ENCODE data around the gene KLF2.

KLF2 gene

DNA sequence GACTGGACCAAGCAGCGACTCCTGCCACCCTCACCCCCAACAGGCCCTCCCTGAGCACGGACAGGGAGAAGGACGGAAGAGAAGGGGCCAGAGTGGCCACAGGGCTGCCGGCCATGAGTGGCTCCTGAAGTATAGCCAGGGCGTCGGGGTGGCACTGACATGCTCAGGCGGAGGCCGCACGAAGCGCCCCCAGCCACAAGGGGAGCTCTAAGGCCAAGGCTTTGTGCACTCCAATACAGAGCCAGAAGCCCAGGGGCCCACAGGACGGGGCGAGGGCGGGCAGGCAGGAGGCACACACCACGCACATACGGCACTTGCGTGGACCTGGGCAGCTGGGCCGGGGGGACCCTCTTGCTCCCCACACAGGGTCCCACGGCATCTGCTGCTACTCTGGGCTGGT is 52.0 kb downstream of the KLF2 start:
- H3F3A ChIP-seq (ENCODE audit: insufficient read depth, low read length), result no peaks in the 10 kb centered on the region
- no peaks in the 10 kb centered on the region for H3K9me2 ChIP-seq (ENCODE audit: low read depth, low read length)
- H3K9me3 ChIP-seq (ENCODE audit: low read length), result no peaks in the 10 kb centered on the region
- TF ChIP-seq CTCF (IDR thresholded peaks at IDR 0.05; ENCODE audit: low read length) (peak; percentile 42), EZH2 (IDR thresholded peaks at IDR 0.05; ENCODE audit: borderline replicate concordance, low read length) (no peak)
- H3K9ac ChIP-seq (ENCODE audit: low read length), result no peak overlapping the region
- H3K27ac ChIP-seq (ENCODE audit: low read depth, low read length, poor library complexity, severe bottlenecking), result no peak overlapping the region
- H3K4me1 ChIP-seq (ENCODE audit: insufficient read depth, low read length, severe bottlenecking), result peaks cover 13% of the 10 kb centered on the region
- H3K4me3 ChIP-seq (ENCODE audit: low read depth, low read length, poor library complexity, severe bottlenecking), result no peak overlapping the region
- H3K27me3 ChIP-seq (ENCODE audit: insufficient read depth, low read length), result no peaks in the 10 kb centered on the region
- no peaks in the 10 kb centered on the region for H4K20me1 ChIP-seq (ENCODE audit: insufficient read depth, low read length)
- no peaks in the 10 kb centered on the region for H3K79me2 ChIP-seq (ENCODE audit: insufficient read depth, low read length)
- H3K4me2 ChIP-seq (ENCODE audit: low read length), result no peak overlapping the region
- H2AFZ ChIP-seq (ENCODE audit: low read length), result no peak overlapping the region
- peaks cover 59% of the 10 kb centered on the region for H3K36me3 ChIP-seq (ENCODE audit: insufficient read depth, low read length)

DNA sequence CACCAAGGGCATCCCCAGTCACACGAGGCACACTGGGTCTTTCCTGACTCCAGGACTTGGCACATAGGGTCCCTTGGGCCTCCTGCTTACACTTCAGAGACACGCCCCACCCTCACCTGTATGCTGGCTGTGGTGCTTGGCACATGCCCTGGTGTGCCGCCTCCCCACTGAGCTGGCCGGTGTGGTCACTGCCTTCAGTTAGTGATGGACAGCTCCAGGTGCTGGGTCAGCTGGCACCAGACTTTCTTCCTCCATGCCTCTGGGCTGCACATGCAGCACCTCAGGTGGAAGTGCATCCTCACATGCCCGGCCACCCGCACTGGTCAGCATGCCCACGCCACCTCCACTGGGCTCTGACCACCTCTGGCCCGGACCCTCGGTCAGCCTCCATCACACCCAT is 52.9 kb downstream of the KLF2 start:
- H3K9me3 ChIP-seq (ENCODE audit: low read length), result no peaks in the 10 kb centered on the region
- H3K36me3 ChIP-seq (ENCODE audit: insufficient read depth, low read length), result peaks cover 61% of the 10 kb centered on the region
- no peak overlapping the region for H3K4me2 ChIP-seq (ENCODE audit: low read length)
- no peaks in the 10 kb centered on the region for H3K9me2 ChIP-seq (ENCODE audit: low read depth, low read length)
- no peak overlapping the region for H3K4me3 ChIP-seq (ENCODE audit: low read depth, low read length, poor library complexity, severe bottlenecking)
- TF ChIP-seq CTCF (IDR thresholded peaks at IDR 0.05; ENCODE audit: low read length) (no peak), EZH2 (IDR thresholded peaks at IDR 0.05; ENCODE audit: borderline replicate concordance, low read length) (no peak)
- no peak overlapping the region for H2AFZ ChIP-seq (ENCODE audit: low read length)
- no peaks in the 10 kb centered on the region for H3K27me3 ChIP-seq (ENCODE audit: insufficient read depth, low read length)
- no peak overlapping the region for H3K27ac ChIP-seq (ENCODE audit: low read depth, low read length, poor library complexity, severe bottlenecking)
- no peaks in the 10 kb centered on the region for H3F3A ChIP-seq (ENCODE audit: insufficient read depth, low read length)
- H3K4me1 ChIP-seq (ENCODE audit: insufficient read depth, low read length, severe bottlenecking), result peaks cover 5% of the 10 kb centered on the region
- H3K9ac ChIP-seq (ENCODE audit: low read length), result no peak overlapping the region
- H3K79me2 ChIP-seq (ENCODE audit: insufficient read depth, low read length), result no peaks in the 10 kb centered on the region
- H4K20me1 ChIP-seq (ENCODE audit: insufficient read depth, low read length), result no peaks in the 10 kb centered on the region

Measured in OCI-LY1 (cell line).